ENCODE data around the gene OR10A6.

The OR10A6 gene

GRCh38 chr11:7931168-7931567 is at the start of gene OR10A6:
OR10A6 (minus strand) TSS chr11:7931268; CDS start chr11:7928662, 2,606 bp downstream.
- DNase-seq, result no peak

GRCh38 chr11:7977232-7977917 is 46.3 kb upstream of the OR10A6 start:
- no peak for DNase-seq

- no peak for DNase-seq
Measured at GRCh38 chr11:7974668-7975067, 43.6 kb upstream of the OR10A6 start.

- DNase-seq, result no peak
Measured at GRCh38 chr11:7973011-7973410, 41.9 kb upstream of the OR10A6 start.

GRCh38 chr11:7971846-7972245 is 40.8 kb upstream of the OR10A6 start:
- DNase-seq, result no peak

- DNase-seq, result no peak
Measured at GRCh38 chr11:7969756-7970646, 38.9 kb upstream of the OR10A6 start.

GRCh38 chr11:7968686-7969085 is 37.6 kb upstream of the OR10A6 start:
- no peak for DNase-seq

- no peak for DNase-seq
Measured at GRCh38 chr11:7967826-7968225, 36.8 kb upstream of the OR10A6 start.

- DNase-seq, result no peak
Measured at GRCh38 chr11:7967097-7967496, 36.0 kb upstream of the OR10A6 start.

- no peak for DNase-seq
Measured at GRCh38 chr11:7965386-7965785, 34.3 kb upstream of the OR10A6 start, which contains the start of gene NLRP10. NLRP10 (minus strand) TSS chr11:7965447; CDS start chr11:7963495, 1,952 bp downstream.

- DNase-seq, result no peak
Measured at GRCh38 chr11:7964873-7965272, 33.8 kb upstream of the OR10A6 start.

- no peak for DNase-seq
Measured at GRCh38 chr11:7964261-7964660, 33.2 kb upstream of the OR10A6 start.

- DNase-seq, result no peak
Measured at GRCh38 chr11:7955191-7955590, 24.1 kb upstream of the OR10A6 start.

GRCh38 chr11:7949934-7950333 is 18.9 kb upstream of the OR10A6 start:
- DNase-seq, result no peak

- no peak for DNase-seq
Measured at GRCh38 chr11:7944123-7944522, 13.1 kb upstream of the OR10A6 start.

GRCh38 chr11:7941608-7942007 is 10.5 kb upstream of the OR10A6 start, which contains the start of gene OR10A3:
OR10A3 (minus strand) TSS chr11:7941708; CDS start chr11:7939520, 2,188 bp downstream.
- no peak for DNase-seq

GRCh38 chr11:7941146-7941545 is 10.1 kb upstream of the OR10A6 start:
- no peak for DNase-seq

GRCh38 chr11:7936615-7937014 is 5.5 kb upstream of the OR10A6 start:
- DNase-seq, result no peak

GRCh38 chr11:7927635-7928034 is 3.4 kb downstream of the OR10A6 start:
- no peak for DNase-seq

GRCh38 chr11:7924536-7924935 is 6.5 kb downstream of the OR10A6 start:
- DNase-seq, result no peak

- DNase-seq, result no peak
Measured at GRCh38 chr11:7918141-7918540, 12.9 kb downstream of the OR10A6 start.

- no peak for DNase-seq
Measured at GRCh38 chr11:7911011-7911410, 20.1 kb downstream of the OR10A6 start.

GRCh38 chr11:7910286-7910788 is 20.7 kb downstream of the OR10A6 start:
- no peak for DNase-seq

All from NCI-H2029 (cell line).